GM19328 (cell line): ENCODE data around the gene FOXA1.
"Not testable (repeated sequence)": the region's sequence is repeated elsewhere in the genome, so short reads cannot be mapped to it uniquely, and the experiment has no call there.

Experiments
- ATAC-seq: cut with Tn5 transposase; IDR thresholded peaks from one replicate; pipeline ENCODE4 v1.9.1; 2021; ENCODE audit warnings: mild to moderate bottlenecking, moderate library complexity; ENCODE audit not compliant: unreplicated experiment

FOXA1 gene

DNA sequence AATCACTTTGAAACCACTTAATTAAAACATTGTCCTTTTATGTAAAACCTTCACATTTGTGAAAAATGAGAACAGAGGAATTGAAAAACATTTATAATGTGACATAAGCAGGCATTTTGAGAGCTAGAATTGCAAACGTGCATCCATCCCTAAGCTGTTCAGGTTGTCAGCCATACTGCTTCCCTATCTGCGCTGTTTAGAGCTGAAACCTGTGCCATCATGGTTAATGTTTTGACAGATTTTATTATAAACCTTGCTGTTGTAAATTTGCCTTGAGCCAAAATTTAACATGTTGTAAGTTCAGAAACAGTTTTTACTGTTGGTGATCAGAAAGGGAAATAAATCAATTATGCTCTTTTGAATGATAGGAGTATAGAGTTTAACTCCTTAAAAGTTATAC lies 31.9 kb downstream of the FOXA1 start:
- no peak for ATAC-seq

DNA sequence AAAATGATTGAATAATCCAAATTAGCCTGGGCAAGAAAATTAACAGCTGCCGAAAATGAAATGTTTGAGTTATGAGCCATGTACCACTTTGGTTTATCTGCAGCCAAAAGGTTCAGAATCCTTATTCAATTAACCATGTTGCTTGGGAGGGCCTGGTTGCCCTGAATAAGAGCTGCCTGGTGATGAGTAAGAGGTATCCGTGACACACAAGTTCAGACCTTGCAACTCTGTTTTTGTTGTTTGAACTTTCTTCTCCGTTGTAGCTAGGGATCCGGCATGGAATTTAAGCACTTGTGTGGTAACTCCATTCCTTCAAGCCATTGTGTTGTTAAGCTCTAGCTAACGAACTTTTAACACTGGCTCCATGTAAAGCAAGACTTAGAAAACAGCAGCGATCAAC lies 35.7 kb downstream of the FOXA1 start:
- no peak for ATAC-seq

DNA sequence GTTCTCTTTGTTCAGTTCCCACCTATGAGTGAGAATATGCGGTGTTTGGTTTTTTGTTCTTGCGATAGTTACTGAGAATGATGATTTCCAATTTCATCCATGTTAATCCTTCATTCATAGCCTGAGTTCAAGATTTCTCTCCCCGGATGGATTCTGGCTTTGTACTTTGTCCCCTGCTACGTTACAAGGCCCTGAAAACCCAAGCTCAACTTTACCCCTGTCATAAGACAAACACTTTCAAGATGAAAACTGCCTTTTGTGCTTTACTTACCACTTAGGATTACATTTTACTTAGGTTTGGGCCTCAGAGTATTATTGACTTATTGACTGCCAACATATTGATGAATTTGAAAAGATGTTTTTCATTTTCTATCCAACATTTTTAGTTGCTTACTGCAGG lies 36.3 kb downstream of the FOXA1 start:
- ATAC-seq, result no peak

DNA sequence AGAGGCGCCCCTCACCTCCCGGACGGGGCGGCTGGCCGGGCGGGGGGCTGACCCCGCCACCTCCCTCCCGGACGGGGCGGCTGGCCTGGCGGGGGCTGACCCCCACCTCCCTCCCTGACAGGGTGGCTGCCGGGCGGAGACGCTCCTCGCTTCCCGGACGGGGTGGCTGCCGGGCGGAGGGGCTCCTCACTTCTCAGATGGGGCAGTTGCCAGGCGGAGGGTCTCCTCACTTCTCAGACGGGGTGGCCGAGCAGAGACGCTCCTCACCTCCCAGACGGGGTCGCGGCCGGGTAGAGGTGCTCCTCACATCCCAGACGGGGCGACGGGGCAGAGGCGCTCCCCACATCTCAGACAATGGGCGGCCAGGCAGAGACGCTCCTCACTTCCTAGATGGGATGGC lies 39.5 kb downstream of the FOXA1 start:
- not testable (repeated sequence) for ATAC-seq

GRCh38 chr14:37553935-37554550 lies 41.0 kb downstream of the FOXA1 start:
- ATAC-seq, result no peak

- no peak for ATAC-seq
These were observed 43.9 kb downstream of the FOXA1 start for GRCh38 chr14:37551119-37551518.

DNA sequence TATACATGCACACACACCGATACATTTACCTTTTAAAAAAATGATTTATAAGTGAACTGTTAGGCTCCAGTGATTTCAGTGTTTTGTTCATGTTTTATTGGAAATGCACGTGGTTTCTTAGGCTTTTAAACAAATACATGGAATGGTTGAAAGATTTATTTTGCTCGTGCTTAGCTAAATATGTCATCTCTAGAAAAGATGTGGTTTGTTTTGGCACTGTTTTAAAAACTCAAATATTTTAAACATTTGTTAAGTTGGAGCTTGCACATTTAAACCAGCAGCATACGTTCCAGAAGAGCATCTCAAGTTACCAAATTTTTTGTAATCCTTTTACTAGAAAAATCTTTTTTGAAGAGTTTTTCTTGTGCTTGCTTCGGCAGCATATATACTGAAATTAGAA lies 44.5 kb downstream of the FOXA1 start:
- ATAC-seq, result no peak

DNA sequence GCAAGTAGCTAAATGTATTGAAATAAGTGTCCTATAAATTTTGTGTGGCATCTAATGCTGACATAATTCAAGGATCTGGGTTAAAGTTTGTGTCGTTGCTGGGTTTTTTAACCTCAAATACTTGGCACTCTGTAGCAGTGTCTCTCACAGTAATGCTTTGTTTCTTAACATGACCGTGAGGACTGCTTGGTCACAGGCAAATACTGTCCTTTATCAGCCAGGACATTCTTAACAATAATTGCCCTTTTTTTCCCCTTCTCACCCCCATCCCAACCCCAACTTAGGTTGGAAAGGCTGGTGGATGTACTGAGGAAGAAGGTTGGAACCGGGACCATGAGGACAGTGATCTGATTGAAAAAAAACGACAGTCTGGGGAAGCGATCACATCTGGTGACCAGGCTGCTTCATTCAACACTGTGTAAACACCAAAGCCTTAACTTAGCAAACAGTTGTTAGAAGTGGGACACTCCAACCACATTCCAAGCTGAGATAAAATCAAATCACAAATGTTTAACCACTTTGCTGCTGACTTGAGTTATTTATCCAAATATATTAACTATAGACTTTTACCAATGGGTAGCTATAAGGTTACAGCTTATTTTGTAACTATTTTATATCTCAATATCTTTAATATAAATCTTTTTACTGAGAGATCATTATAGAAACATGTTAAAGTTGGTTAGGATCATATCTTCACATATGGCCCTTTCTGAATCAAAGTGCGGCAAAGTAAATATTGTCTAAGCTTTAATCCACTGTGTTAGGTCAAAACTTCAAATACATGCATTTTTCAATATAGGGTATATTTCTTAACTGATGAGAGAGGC lies 48.2 kb downstream of the FOXA1 start:
- no peak for ATAC-seq

GRCh38 chr14:37545174-37545573 lies 49.9 kb downstream of the FOXA1 start:
- no peak for ATAC-seq

GRCh38 chr14:37544407-37544806 lies 50.6 kb downstream of the FOXA1 start:
- no peak for ATAC-seq

GRCh38 chr14:37539992-37540391 lies 55.1 kb downstream of the FOXA1 start:
- ATAC-seq, result no peak
